OCI-LY1 (cell line): ENCODE results near the gene PPP2R3B.
"Not testable (repeated sequence)": the region's sequence is repeated elsewhere in the genome, so short reads cannot be mapped to it uniquely, and the experiment has no call there.

Source experiments
- H2AFZ ChIP-seq: fragments of 200-600 bp; sonication (generic), shearing (Covaris generic); 2 replicates; pipeline ENCODE4 v1.6.0; 2014; ENCODE audit warnings: antibody characterized with exemption, mild to moderate bottlenecking, low read length
- H3F3A ChIP-seq: fragments of 200-600 bp; sonication (generic), shearing (Covaris generic); 2 replicates; pipeline ENCODE4 v1.6.0; 2014; ENCODE audit warnings: mild to moderate bottlenecking, antibody characterized with exemption, low read length, moderate library complexity; ENCODE audit not compliant: insufficient read depth
- H3K27ac ChIP-seq: fragments of 200-600 bp; sonication (generic); 2 replicates; pipeline ENCODE4 v1.5.1; 2014; ENCODE audit warnings: low read length, mixed run types, mild to moderate bottlenecking, low read depth; ENCODE audit not compliant: poor library complexity, severe bottlenecking
- H3K27me3 ChIP-seq: fragments of 200-600 bp; sonication (generic); 2 replicates; pipeline ENCODE4 v1.6.0; 2014; ENCODE audit warnings: antibody characterized with exemption, mild to moderate bottlenecking, low read length, moderate library complexity; ENCODE audit not compliant: insufficient read depth
- H3K36me3 ChIP-seq: fragments of 200-600 bp; sonication (generic); 2 replicates; pipeline ENCODE4 v1.6.1; 2014; ENCODE audit warnings: mild to moderate bottlenecking, antibody characterized with exemption, low read length, moderate library complexity, mixed read lengths; ENCODE audit not compliant: insufficient read depth
- H3K4me1 ChIP-seq: fragments of 200-600 bp; sonication (generic); 2 replicates; pipeline ENCODE4 v1.5.1; 2014; ENCODE audit warnings: mild to moderate bottlenecking, low read length, moderate library complexity; ENCODE audit not compliant: insufficient read depth, severe bottlenecking
- H3K4me2 ChIP-seq: fragments of 200-600 bp; sonication (generic), shearing (Covaris generic); 2 replicates; pipeline ENCODE4 v1.6.1; 2014; ENCODE audit warnings: low read length
- H3K4me3 ChIP-seq: fragments of 200-600 bp; sonication (generic); 2 replicates; pipeline ENCODE4 v1.5.1; 2014; ENCODE audit warnings: low read length, low read depth, mild to moderate bottlenecking, mixed read lengths; ENCODE audit not compliant: poor library complexity, severe bottlenecking
- H3K79me2 ChIP-seq: fragments of 200-600 bp; shearing (Covaris generic); 2 replicates; pipeline ENCODE4 v1.6.1; 2016; ENCODE audit warnings: mixed run types, low read length, mixed read lengths; ENCODE audit not compliant: insufficient read depth
- H3K9ac ChIP-seq: fragments of 200-600 bp; sonication (generic), shearing (Covaris generic); 2 replicates; pipeline ENCODE4 v1.6.1; 2014; ENCODE audit warnings: mild to moderate bottlenecking, low read length, mixed read lengths
- H3K9me2 ChIP-seq: fragments of 200-600 bp; sonication (generic), shearing (Covaris generic); 2 replicates; pipeline ENCODE4 v1.6.1; 2014; ENCODE audit warnings: low read depth, mild to moderate bottlenecking, low read length, mixed read lengths
- H3K9me3 ChIP-seq: fragments of 200-600 bp; shearing (Covaris generic); 2 replicates; pipeline ENCODE4 v1.6.1; 2014; ENCODE audit warnings: low read length, mixed read lengths
- H4K20me1 ChIP-seq: fragments of 200-600 bp; sonication (generic), shearing (Covaris generic); 2 replicates; pipeline ENCODE4 v1.6.0; 2016; ENCODE audit warnings: mild to moderate bottlenecking, low read length; ENCODE audit not compliant: insufficient read depth
- CTCF ChIP-seq: fragments of 200-600 bp; sonication (generic), shearing (Covaris generic); IDR thresholded peaks from 2 replicates; pipeline ENCODE4 v1.5.1; 2017; ENCODE audit warnings: mild to moderate bottlenecking, antibody characterized with exemption, low read length, moderate library complexity, mixed read lengths
- EZH2 ChIP-seq: fragments of 200-600 bp; sonication (generic), shearing (Covaris generic); IDR thresholded peaks from 2 replicates; pipeline ENCODE4 v1.8.0; 2017; ENCODE audit warnings: borderline replicate concordance, mixed run types, mild to moderate bottlenecking, antibody characterized with exemption, low read length, moderate library complexity, mixed read lengths

The PPP2R3B gene

GRCh38 chrX:310621-311155, 76.0 kb downstream of the PPP2R3B start:
- no peak overlapping the region for H3K4me3 ChIP-seq
- TF ChIP-seq EZH2 (no peak), CTCF (no peak)
- no peaks in the 10 kb centered on the region for H3K27me3 ChIP-seq
- H4K20me1 ChIP-seq = no peaks in the 10 kb centered on the region
- no peak overlapping the region for H3K4me2 ChIP-seq
- no peaks in the 10 kb centered on the region for H3K9me3 ChIP-seq
- H3K4me1 ChIP-seq = no peaks in the 10 kb centered on the region
- no peaks in the 10 kb centered on the region for H3K79me2 ChIP-seq
- no peak overlapping the region for H2AFZ ChIP-seq
- no peak overlapping the region for H3K27ac ChIP-seq
- H3K36me3 ChIP-seq = peaks cover 84% of the 10 kb centered on the region
- H3F3A ChIP-seq = peaks cover 3% of the 10 kb centered on the region; the same call in 1 of the 2 replicates
- H3K9me2 ChIP-seq = no peaks in the 10 kb centered on the region
- no peak overlapping the region for H3K9ac ChIP-seq

GRCh38 chrX:308821-309520, 77.7 kb downstream of the PPP2R3B start:
- no peaks in the 10 kb centered on the region for H4K20me1 ChIP-seq
- H3F3A ChIP-seq = peaks cover 4% of the 10 kb centered on the region; the same call in 1 of the 2 replicates
- H3K4me1 ChIP-seq = no peaks in the 10 kb centered on the region
- H3K9me2 ChIP-seq = no peaks in the 10 kb centered on the region
- H3K9me3 ChIP-seq = no peaks in the 10 kb centered on the region
- no peak overlapping the region for H3K27ac ChIP-seq
- H3K4me3 ChIP-seq = no peak overlapping the region
- H2AFZ ChIP-seq = no peak overlapping the region
- no peaks in the 10 kb centered on the region for H3K79me2 ChIP-seq
- H3K27me3 ChIP-seq = no peaks in the 10 kb centered on the region
- no peak overlapping the region for H3K9ac ChIP-seq
- H3K4me2 ChIP-seq = no peak overlapping the region
- no peak for TF ChIP-seq EZH2
- TF ChIP-seq CTCF = no peak
- peaks cover 81% of the 10 kb centered on the region for H3K36me3 ChIP-seq

- H3K4me2 ChIP-seq = no peak overlapping the region
- peaks cover 4% of the 10 kb centered on the region; the same call in 1 of the 2 replicates for H3F3A ChIP-seq
- H3K9me3 ChIP-seq = no peaks in the 10 kb centered on the region
- H2AFZ ChIP-seq = no peak overlapping the region
- TF ChIP-seq EZH2 (no peak), CTCF (no peak)
- no peaks in the 10 kb centered on the region for H3K27me3 ChIP-seq
- no peak overlapping the region for H3K9ac ChIP-seq
- H3K27ac ChIP-seq = no peak overlapping the region
- H4K20me1 ChIP-seq = no peaks in the 10 kb centered on the region
- no peaks in the 10 kb centered on the region for H3K9me2 ChIP-seq
- no peak overlapping the region for H3K4me3 ChIP-seq
- H3K4me1 ChIP-seq = no peaks in the 10 kb centered on the region
- peaks cover 74% of the 10 kb centered on the region for H3K36me3 ChIP-seq
- no peaks in the 10 kb centered on the region for H3K79me2 ChIP-seq
Observed at GRCh38 chrX:307261-308111, 79.2 kb downstream of the PPP2R3B start.

- H3K27ac ChIP-seq, H3K9me2 ChIP-seq, H3K9me3 ChIP-seq, H3K4me3 ChIP-seq, H3K79me2 ChIP-seq, H3K4me1 ChIP-seq, H3K4me2 ChIP-seq, H2AFZ ChIP-seq, H3K27me3 ChIP-seq, H4K20me1 ChIP-seq, H3K9ac ChIP-seq, H3F3A ChIP-seq: not testable (repeated sequence)
- peaks cover 74% of the 10 kb centered on the region for H3K36me3 ChIP-seq
Observed at GRCh38 chrX:306614-307251, 80.0 kb downstream of the PPP2R3B start.
